ENCODE results near the gene DNAJB14.

Gene DNAJB14

GRCh38 chr4:99946356-99947189 is at the start of gene DNAJB14:
Gene DNAJB14, minus strand, starts transcription at chr4:99946618. Its CDS starts 47 bp downstream, at chr4:99946571.
- peak within 1 kb of the TSS; percentile 85 for H3K27ac ChIP-seq
- TF ChIP-seq, protein P1, sequence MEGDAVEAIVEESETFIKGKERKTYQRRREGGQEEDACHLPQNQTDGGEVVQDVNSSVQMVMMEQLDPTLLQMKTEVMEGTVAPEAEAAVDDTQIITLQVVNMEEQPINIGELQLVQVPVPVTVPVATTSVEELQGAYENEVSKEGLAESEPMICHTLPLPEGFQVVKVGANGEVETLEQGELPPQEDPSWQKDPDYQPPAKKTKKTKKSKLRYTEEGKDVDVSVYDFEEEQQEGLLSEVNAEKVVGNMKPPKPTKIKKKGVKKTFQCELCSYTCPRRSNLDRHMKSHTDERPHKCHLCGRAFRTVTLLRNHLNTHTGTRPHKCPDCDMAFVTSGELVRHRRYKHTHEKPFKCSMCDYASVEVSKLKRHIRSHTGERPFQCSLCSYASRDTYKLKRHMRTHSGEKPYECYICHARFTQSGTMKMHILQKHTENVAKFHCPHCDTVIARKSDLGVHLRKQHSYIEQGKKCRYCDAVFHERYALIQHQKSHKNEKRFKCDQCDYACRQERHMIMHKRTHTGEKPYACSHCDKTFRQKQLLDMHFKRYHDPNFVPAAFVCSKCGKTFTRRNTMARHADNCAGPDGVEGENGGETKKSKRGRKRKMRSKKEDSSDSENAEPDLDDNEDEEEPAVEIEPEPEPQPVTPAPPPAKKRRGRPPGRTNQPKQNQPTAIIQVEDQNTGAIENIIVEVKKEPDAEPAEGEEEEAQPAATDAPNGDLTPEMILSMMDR (conservative IDR thresholded peaks at IDR 0.05) = no peak; the same call in 1 of the 2 replicates
- peak; percentile 60 for TF ChIP-seq ZFX (IDR thresholded peaks at IDR 0.05)

- no peak overlapping the region for H3K27ac ChIP-seq
- no peak for TF ChIP-seq ZFX (IDR thresholded peaks at IDR 0.05)
- TF ChIP-seq, protein P1 (conservative IDR thresholded peaks at IDR 0.05) = no peak
These were observed 45.3 kb upstream of the DNAJB14 start for GRCh38 chr4:99991741-99992140.

GRCh38 chr4:99987681-99988080 is 41.3 kb upstream of the DNAJB14 start:
- no peak overlapping the region for H3K27ac ChIP-seq
- TF ChIP-seq, protein P1 (conservative IDR thresholded peaks at IDR 0.05) = no peak
- TF ChIP-seq ZFX (IDR thresholded peaks at IDR 0.05) = no peak

DNA sequence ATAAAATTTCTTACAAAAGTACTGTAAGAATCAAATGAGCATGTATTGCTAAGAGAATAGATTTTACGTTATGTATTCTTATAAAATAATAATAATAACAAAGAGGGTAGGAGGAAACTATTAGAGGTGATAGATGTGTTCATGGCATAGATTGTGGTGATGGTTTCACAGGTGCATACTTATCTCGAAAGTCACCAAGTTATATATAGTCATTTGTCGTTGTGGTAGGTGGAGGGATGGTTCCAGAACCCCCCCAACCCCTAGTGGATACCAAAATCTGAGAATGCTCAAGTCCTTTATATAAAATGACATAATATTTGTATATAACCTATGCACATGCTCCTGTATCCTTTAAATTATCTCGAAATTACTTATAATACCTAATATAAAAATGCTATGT is 40.4 kb upstream of the DNAJB14 start:
- no peak overlapping the region for H3K27ac ChIP-seq
- TF ChIP-seq ZFX (IDR thresholded peaks at IDR 0.05) = no peak
- TF ChIP-seq, protein P1 (conservative IDR thresholded peaks at IDR 0.05) = no peak

GRCh38 chr4:99983289-99983943 is 37.0 kb upstream of the DNAJB14 start:
- H3K27ac ChIP-seq = no peak overlapping the region
- TF ChIP-seq, protein P1 (conservative IDR thresholded peaks at IDR 0.05) = no peak
- TF ChIP-seq ZFX (IDR thresholded peaks at IDR 0.05) = no peak

GRCh38 chr4:99979872-99980271 is 33.5 kb upstream of the DNAJB14 start:
- TF ChIP-seq, protein P1 (conservative IDR thresholded peaks at IDR 0.05) = no peak
- H3K27ac ChIP-seq = no peak overlapping the region

- H3K27ac ChIP-seq = no peak overlapping the region
- no peak for TF ChIP-seq ZFX (IDR thresholded peaks at IDR 0.05)
- TF ChIP-seq, protein P1 (conservative IDR thresholded peaks at IDR 0.05) = no peak
These were observed 25.2 kb upstream of the DNAJB14 start for GRCh38 chr4:99971453-99972111.
